Endothelial cell of umbilical vein (primary cell): ENCODE measurements around the gene RXFP4. TPM values are rescaled to one million over a fixed set of nuclear protein-coding genes. Genes with fewer than 3 reads are reported as not detected.

Source experiments
- BruUV-seq: library from RNA; stranded (reverse); fragments of 400-500 nt; replicated peaks from 2 replicates; lab custom pipeline; 2021; lab: Mats Ljungman, UMichigan
- CTCF ChIA-PET: fragments of 300-600, 350-600 bp; sonication (Branson Sonifier 250); formaldehyde crosslinking; loops from one replicate; lab custom pipeline; 2021; ENCODE audit warnings: antibody characterized with exemption, inconsistent platforms; lab: Charles Lee
- POLR2A ChIA-PET: fragments of 300-600, 350-600 bp; sonication (Branson Sonifier 250); formaldehyde crosslinking; loops from one replicate; lab custom pipeline; 2021; ENCODE audit warnings: antibody characterized with exemption, inconsistent platforms; lab: Charles Lee
- DNase-seq: peaks from one replicate; pipeline ENCODE4 v3.0.0-alpha.2; 2011; ENCODE audit warnings: low read depth, low spot score
- FAIRE-seq: peaks from 2 replicates; lab custom pipeline; 2011; peaks lifted over from hg19 to GRCh38; lab: Jason Lieb, UNC
- H2AFZ ChIP-seq: 2 replicates; pipeline ENCODE4 v1.6.0; 2012; ENCODE audit warnings: low read depth, low read length, control low read depth, inconsistent platforms
- H3K27ac ChIP-seq: 2 replicates; pipeline ENCODE4 v1.5.1; 2011; ENCODE audit warnings: low read depth, mild to moderate bottlenecking, control low read depth, low read length, moderate library complexity; ENCODE audit not compliant: insufficient read depth
- H3K27me3 ChIP-seq, 2 experiments: 2 replicates each; pipeline versions ENCODE4 v1.6.0 to v1.6.1; 2011; ENCODE audit warnings: low read length in 2 of 2, mixed read lengths in 1 of 2; ENCODE audit not compliant: control insufficient read depth in 2 of 2, insufficient read depth in 2 of 2
- H3K36me3 ChIP-seq, 2 experiments: 2 replicates in 1 of 2; 3 replicates in 1 of 2; pipeline ENCODE4 v1.5.1; 2011; ENCODE audit warnings: low read length in 2 of 2, mild to moderate bottlenecking in 1 of 2, moderate library complexity in 1 of 2; ENCODE audit not compliant: control insufficient read depth in 2 of 2, insufficient read depth in 2 of 2; ENCODE audit errors: extremely low read depth in 1 of 2
- H3K4me1 ChIP-seq: 3 replicates; pipeline ENCODE4 v1.5.1; 2011; ENCODE audit warnings: mild to moderate bottlenecking, low read length; ENCODE audit not compliant: control insufficient read depth, insufficient read depth; ENCODE audit errors: extremely low read depth
- H3K4me2 ChIP-seq: 2 replicates; pipeline ENCODE4 v1.6.1; 2011; ENCODE audit warnings: low read length, control low read depth, mixed read lengths; ENCODE audit not compliant: insufficient read depth
- H3K4me3 ChIP-seq, 3 experiments: fragments of 200-600 bp in 1 of 3; sonication (generic), shearing (Covaris generic) in 1 of 3; replicated peaks in 1 of 3; 2 replicates each; pipeline ENCODE4 v1.5.1; 2011 to 2016; ENCODE audit warnings: control low read depth in 3 of 3, low read length in 3 of 3, mild to moderate bottlenecking in 2 of 3, inconsistent platforms in 1 of 3, low read depth in 1 of 3, moderate library complexity in 1 of 3; ENCODE audit not compliant: insufficient read depth in 1 of 3
- H3K79me2 ChIP-seq: 2 replicates; pipeline ENCODE4 v1.6.0; 2012; ENCODE audit warnings: low read length, inconsistent platforms; ENCODE audit not compliant: control insufficient read depth, insufficient read depth
- H3K9ac ChIP-seq: replicated peaks from 2 replicates; pipeline ENCODE3; 2011; ENCODE audit warnings: low read length, control low read depth; ENCODE audit not compliant: insufficient read depth; ENCODE audit errors: extremely low read depth
- H3K9me1 ChIP-seq: replicated peaks from 3 replicates; pipeline ENCODE4 v1.6.0; 2011; ENCODE audit warnings: mild to moderate bottlenecking, low read length; ENCODE audit not compliant: control insufficient read depth, insufficient read depth; ENCODE audit errors: extremely low read depth
- H3K9me3 ChIP-seq: replicated peaks from 2 replicates; pipeline ENCODE4 v1.5.1; 2012; ENCODE audit warnings: low read length, inconsistent platforms; ENCODE audit not compliant: control insufficient read depth, insufficient read depth
- H4K20me1 ChIP-seq: replicated peaks from 2 replicates; pipeline ENCODE3; 2011; ENCODE audit warnings: mild to moderate bottlenecking, low read length; ENCODE audit not compliant: control insufficient read depth, insufficient read depth; ENCODE audit errors: extremely low read depth
- CTCF ChIP-seq, 2 donors: IDR thresholded peaks; 1 replicate in 1 of 2; 2 replicates in 1 of 2; pipeline ENCODE4 v1.5.1; 2011; ENCODE audit warnings: low read length in 2 of 2, mild to moderate bottlenecking in 2 of 2, moderate library complexity in 2 of 2, control low read depth in 1 of 2, inconsistent platforms in 1 of 2, low read depth in 1 of 2; ENCODE audit not compliant: insufficient read depth in 1 of 2; ENCODE audit errors: extremely low read depth in 1 of 2
- EZH2 ChIP-seq: IDR thresholded peaks from 2 replicates; pipeline ENCODE4 v1.6.1; 2012; ENCODE audit warnings: borderline replicate concordance, low read depth, mild to moderate bottlenecking, moderate library complexity, low read length, inconsistent platforms; ENCODE audit not compliant: severe bottlenecking
- FOS ChIP-seq: IDR thresholded peaks from 2 replicates; pipeline ENCODE4 v1.6.1; 2011; ENCODE audit warnings: mild to moderate bottlenecking, low read length, moderate library complexity, borderline replicate concordance; ENCODE audit not compliant: insufficient read depth
- GATA2 ChIP-seq: IDR thresholded peaks from 2 replicates; pipeline ENCODE4 v1.7.0; 2011; ENCODE audit warnings: low read depth, mild to moderate bottlenecking, moderate library complexity, mixed read lengths, low read length; ENCODE audit not compliant: insufficient read length, insufficient read depth
- JUN ChIP-seq: IDR thresholded peaks from 2 replicates; pipeline ENCODE4 v1.6.1; 2011; ENCODE audit warnings: borderline replicate concordance, low read depth; ENCODE audit not compliant: insufficient read length, insufficient read depth
- MAX ChIP-seq: IDR thresholded peaks from 2 replicates; pipeline ENCODE4 v1.6.1; 2011; ENCODE audit not compliant: insufficient read depth, insufficient read length
- MYC ChIP-seq: IDR thresholded peaks from one replicate; pipeline ENCODE4 v1.6.1; 2011; ENCODE audit warnings: mild to moderate bottlenecking, low read depth, low read length
- POLR2A ChIP-seq: IDR thresholded peaks from 2 replicates; pipeline ENCODE4 v1.6.1; 2012; ENCODE audit warnings: low read depth, mild to moderate bottlenecking, control low read depth, low read length
- POLR2AphosphoS5 ChIP-seq: IDR thresholded peaks from 2 replicates; pipeline ENCODE4 v1.6.1; 2012; ENCODE audit warnings: low read depth, mild to moderate bottlenecking, control low read depth, low read length, moderate library complexity; ENCODE audit not compliant: insufficient read depth
- dilution Hi-C: fragments of 300-500 bp; cut with MboI; formaldehyde crosslinking; loops from one replicate; pipeline ENCODE4 v1.15.0; 2019; ENCODE audit warnings: low sequenced_read_pairs; ENCODE audit not compliant: extremely low pct_ligation_motif_present
- intact Hi-C: fragments of 100-400 bp; cut with micrococcal nuclease; formaldehyde crosslinking; loops from one replicate; pipeline ENCODE4 v1.10.0; 2022
- polyA plus RNA-seq, 4 experiments: library from polyadenylated mRNA; depleted of rRNA in 3 of 4; stranded (reverse) in 3 of 4; unstranded in 1 of 4; fragments of >200 nt; gene quantifications; 2 replicates each; pipeline versions ENCODE4 v1.2.1 to v1.2.3, GENCODE V29; 2011 to 2012; ENCODE audit warnings: missing spikeins in 1 of 4
- total RNA-seq: library from RNA; stranded (reverse); gene quantifications from 2 replicates; pipeline ENCODE4 v1.2.3, GENCODE V29; 2021

RXFP4 gene
- total and polyA plus RNA-seq, 2 donors (not counting 3 experiments of a cell fraction or from before 2014, with no cell fraction given), result not detected

- Histone ChIP-seq H3K27ac (no peak overlapping the region), H3K27me3 (no peaks in the 10 kb centered on the region), H3K4me1 (peaks cover 42% of the 10 kb centered on the region), H3K79me2 (peaks cover 66% of the 10 kb centered on the region), H2AFZ (no peak overlapping the region), H3K4me2 (peak overlapping the region; percentile 84), H3K36me3 (peaks cover 18 to 28% of the 10 kb centered on the region in 2 experiments), H4K20me1 (peaks cover 4% of the 10 kb centered on the region), H3K9me3 (no peaks in the 10 kb centered on the region), H3K4me3 (peak overlapping the region in 2 of 3 experiments; percentile 9 to 21), H3K9me1 (no peaks in the 10 kb centered on the region), H3K9ac (no peak overlapping the region)
- no peak for TF ChIP-seq JUN
- TF ChIP-seq POLR2A, result peak; percentile 12
- ChIA-PET CTCF (interaction anchor here (0.7 to 6.7 kb wide), 7 partner anchors 10 to 135 kb away, joined by 3 to 57 read pairs (median 3); no protein-coding TSS in a partner anchor), POLR2A (no interaction called here)
- dilution Hi-C loops, result no loop called here
- FAIRE-seq (peak; percentile 4), DNase-seq (no peak)
- BruUV-seq, result no TSS peak
- intact Hi-C loops, result no loop called here
Observed at GRCh38 chr1:155931332-155932038, 10.0 kb upstream of the RXFP4 start.

GRCh38 chr1:155932081-155932480 lies 9.4 kb upstream of the RXFP4 start:
- Histone ChIP-seq H3K9ac (peak overlapping the region; percentile 8), H3K4me1 (peaks cover 42% of the 10 kb centered on the region), H3K9me3 (no peaks in the 10 kb centered on the region), H4K20me1 (peaks cover 4% of the 10 kb centered on the region), H3K4me2 (peak overlapping the region; percentile 84), H3K9me1 (no peaks in the 10 kb centered on the region), H2AFZ (no peak overlapping the region), H3K27me3 (no peaks in the 10 kb centered on the region), H3K79me2 (peaks cover 60% of the 10 kb centered on the region), H3K27ac (no peak overlapping the region), H3K4me3 (peak overlapping the region in 1 of 3 experiments; percentile 21), H3K36me3 (peaks cover 13 to 22% of the 10 kb centered on the region in 2 experiments)
- dilution Hi-C loops, result no loop called here
- ChIA-PET POLR2A (interaction anchor here (0.7 kb wide), 1 partner anchor 789 kb away, joined by 3 read pairs; no protein-coding TSS in a partner anchor), CTCF (interaction anchor here (0.9 to 6.7 kb wide), 8 partner anchors 10 to 134 kb away, joined by 3 to 57 read pairs (median 4); partner anchors contain the start of gene ARHGEF2)
- no peak for DNase-seq
- BruUV-seq, result no TSS peak
- TF ChIP-seq CTCF (IDR thresholded peaks at IDR 0.05; ENCODE audit: extremely low read depth in 1 of 2, insufficient read depth in 1 of 2, low read depth in 1 of 2, low read length in 2 of 2) (no peak), EZH2 (no peak), JUN (no peak), POLR2AphosphoS5 (no peak), FOS (no peak), POLR2A (no peak), GATA2 (no peak), MYC (no peak), MAX (no peak)
- intact Hi-C loops, result no loop called here
- FAIRE-seq, result no peak
